ENCODE measurements around the gene ZFR.

The ZFR gene

DNA sequence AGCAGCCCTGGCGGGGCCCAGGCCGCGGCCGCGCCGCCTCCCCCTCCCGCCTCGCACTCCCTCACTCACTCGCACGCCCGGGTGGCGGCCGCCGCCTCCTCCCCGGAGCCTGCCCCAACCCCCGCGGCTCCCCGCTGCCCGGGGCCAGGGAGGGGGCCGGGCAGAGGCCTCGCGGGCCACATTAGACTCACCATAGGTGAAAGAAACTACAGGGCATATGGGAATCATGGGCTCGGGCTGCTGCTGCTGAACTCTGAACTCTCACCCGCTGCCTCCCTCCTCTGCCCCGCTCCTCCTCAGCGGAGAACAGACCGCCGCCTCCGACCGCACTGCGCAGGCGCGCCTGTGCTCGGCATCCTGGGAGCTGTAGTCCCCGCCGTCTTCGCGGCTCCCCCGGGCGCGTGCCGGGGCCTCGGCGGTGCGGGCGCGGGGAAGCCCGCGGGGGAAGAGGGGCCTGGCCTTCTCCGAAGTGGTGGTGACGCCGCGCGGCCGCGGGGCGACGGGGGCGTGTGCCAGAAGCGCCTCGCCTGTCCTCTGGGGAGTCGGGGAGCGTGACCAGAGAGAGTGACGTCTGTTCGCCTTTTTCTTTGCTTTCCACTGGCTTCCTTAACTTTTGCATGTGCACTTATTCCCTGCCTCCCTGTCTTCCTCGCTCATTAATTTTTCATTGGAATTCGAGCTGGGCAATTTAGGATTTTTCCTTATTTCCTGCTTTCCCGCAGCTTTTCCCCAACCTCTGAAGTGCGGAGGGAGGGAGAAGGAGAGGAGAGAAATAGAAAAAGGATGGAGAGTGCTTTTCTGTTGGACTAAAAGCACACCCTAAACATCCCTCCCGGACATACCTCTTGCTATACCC lies at the start of gene ZFR:
Gene ZFR, minus strand, starts transcription at position 310 of the 856 bp plus-strand sequence. Its CDS starts 82 bp downstream, at position 228.
- DNase-seq (ENCODE audit: low read depth), result peak; percentile 58
- peak within 1 kb of the TSS; percentile 77 for H3K4me3 ChIP-seq (ENCODE audit: low read depth, low read length)

DNA sequence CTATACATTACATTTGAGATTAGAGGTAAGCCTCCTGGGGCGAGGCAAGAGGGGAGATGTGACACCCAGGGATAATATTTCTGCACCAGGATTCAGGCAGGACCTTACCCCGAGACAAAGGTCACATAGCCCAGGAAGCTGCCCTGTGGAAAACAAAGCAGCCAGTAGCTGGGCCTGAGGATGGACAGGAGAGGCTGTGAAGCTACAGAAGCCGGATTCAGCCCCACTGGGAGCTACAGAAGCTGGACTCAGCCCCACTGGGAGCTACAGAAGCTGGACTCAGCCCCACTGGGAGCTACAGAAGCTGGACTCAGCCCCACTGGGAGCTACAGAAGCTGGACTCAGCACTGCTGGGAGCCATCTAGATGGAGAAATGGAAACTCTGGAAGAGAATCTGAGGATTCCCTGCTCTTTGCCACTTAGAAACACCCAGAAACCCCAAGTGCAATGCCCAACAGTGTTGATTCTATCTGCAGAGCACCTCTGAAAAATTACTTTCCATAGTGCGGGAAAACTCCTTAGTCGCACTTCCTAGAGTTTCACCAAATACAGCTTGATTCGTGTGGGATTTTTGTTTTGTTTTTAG lies 46.5 kb upstream of the ZFR start:
- no peak overlapping the region for H3K4me3 ChIP-seq (ENCODE audit: low read depth, low read length)
- no peak for DNase-seq (ENCODE audit: low read depth)

DNA sequence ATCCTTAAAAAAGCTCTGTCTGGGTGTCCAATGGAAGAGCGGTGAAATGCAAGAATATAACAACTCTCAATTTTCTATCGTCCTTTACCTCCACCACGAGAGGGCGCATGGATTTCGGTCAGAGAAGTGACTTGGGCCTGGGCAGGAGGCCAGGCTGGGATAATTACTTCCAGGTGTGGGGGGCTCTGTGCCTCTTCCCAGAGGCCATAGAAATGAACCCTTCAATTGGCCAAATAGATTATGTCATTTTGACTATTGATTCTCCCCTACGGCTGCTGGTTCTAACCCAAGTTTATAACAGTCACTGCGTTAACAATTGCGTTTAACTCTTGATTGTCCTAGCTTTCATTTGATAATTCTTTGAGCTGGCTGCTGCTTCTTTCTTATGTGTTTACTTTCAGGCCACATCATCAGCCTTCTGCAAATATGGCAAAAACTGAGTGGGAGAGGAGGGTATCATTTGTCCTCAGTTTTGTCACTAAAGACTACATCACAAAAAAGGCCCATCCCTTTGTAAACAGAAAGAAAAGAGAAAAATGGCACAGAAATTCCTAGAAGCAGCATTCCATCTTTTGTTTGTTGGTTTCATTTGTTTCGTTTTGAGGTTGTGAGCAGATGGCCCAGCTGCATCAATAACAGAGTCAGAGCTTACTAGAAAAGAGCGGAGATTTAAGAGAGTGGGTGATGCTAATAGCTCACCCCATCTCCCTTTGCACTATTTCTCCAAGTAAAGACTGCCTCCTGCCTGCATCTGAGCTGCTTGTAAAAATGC lies 45.4 kb upstream of the ZFR start:
- DNase-seq (ENCODE audit: low read depth), result peak; percentile 76

DNA sequence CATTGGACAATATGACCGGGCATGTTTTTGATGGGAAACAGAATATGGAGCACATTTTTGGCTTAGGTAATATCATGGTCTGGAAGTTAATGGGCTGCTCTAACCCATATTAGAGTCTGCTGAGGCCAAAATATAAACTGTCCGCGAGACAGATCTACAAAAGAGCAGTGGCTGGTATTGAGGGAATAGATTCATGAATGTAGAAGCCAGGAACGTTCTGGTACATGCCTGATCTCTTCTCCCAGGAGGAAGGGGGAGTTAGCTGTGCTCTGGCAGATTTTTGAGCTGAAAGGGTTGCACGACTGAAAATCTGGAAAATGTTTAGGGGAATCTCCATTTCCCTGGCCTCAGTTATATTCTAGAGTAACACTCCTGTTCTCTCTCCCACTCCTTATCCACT lies 42.9 kb upstream of the ZFR start:
- no peak for DNase-seq (ENCODE audit: low read depth)

More for the DNA sequence above, 45.4 kb upstream of the ZFR start:
- H3K4me3 ChIP-seq (ENCODE audit: low read depth, low read length), result no peak overlapping the region

DNA sequence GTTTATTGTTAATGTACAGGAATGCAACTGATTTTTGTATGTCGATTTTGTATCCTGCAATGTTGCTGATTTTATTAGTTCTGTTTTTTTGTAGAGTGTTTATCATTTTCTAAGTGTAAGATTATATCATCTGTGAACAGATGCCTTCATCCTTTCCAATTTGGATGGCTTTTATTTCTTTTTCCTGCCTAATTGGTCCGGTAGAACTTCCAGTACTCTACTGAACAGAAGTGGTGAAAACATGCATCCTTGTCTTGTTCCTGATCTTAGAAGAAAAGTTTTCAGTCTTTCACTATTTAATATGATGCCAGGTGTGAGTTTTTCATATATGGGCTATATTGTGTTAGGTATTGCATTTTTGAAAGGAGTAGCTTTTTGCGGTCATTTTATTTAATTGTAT lies 42.5 kb upstream of the ZFR start:
- H3K4me3 ChIP-seq (ENCODE audit: low read depth, low read length), result no peak overlapping the region
- no peak for DNase-seq (ENCODE audit: low read depth)

More for the DNA sequence above, 42.9 kb upstream of the ZFR start:
- H3K4me3 ChIP-seq (ENCODE audit: low read depth, low read length), result no peak overlapping the region

DNA sequence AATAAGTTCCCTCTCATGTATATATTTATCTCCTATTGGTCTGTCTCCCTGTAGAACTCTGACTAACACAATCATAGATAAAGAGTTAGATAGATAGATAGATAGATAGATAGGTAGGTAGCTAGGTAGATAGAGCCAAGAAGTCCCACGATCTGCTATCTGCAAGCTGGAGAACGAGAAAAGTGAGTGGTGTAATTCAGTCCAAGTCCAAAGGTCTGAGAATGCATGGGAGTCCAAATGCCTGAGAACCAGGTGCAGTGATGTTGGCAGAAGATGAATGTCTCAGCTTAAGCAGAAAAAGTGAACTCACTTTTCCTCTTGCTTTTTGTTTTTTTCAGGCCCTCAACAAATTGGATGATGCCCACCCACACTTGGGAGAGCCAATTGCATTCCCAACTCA lies 37.7 kb upstream of the ZFR start:
- no peak for DNase-seq (ENCODE audit: low read depth)

DNA sequence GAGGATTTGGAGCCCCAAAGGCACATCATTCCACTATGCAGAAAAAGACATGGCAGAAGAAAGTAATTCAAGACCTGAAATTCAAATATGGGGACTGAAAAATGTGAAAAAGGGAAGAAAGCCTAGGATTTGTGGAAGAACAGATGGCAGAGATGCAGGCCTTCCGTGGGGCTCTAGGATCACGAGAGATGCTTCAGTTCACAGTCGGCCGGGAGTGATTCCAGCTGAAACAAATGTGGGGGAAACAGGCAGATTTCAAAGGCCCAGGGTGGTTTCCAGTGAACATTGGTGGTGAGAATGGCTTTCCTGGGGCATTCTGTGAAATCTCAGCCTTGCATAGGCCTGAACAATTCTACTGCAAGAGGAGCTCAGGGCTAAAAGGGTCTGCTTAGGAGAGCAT lies 34.6 kb upstream of the ZFR start:
- H3K4me3 ChIP-seq (ENCODE audit: low read depth, low read length), result no peak overlapping the region
- no peak for DNase-seq (ENCODE audit: low read depth)

More for the DNA sequence above, 37.7 kb upstream of the ZFR start:
- H3K4me3 ChIP-seq (ENCODE audit: low read depth, low read length), result no peak overlapping the region

DNA sequence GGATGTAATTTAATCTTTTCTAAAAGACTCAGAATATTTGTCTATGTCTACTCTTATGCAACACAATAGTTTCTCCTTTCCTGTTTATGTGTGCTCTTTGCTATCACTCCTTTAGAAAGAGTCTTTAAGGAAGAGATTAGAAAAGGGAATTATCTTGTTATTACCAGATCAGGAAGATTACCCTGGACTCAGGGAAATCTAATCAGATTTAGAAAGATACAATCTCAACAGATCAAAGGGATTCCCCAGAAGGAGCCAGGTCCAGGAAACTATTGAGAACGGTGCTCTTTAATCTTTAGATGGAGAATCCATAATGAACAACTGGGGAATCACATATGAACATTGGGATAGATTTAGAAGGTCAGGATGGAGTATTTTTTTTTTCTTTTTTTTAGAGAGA lies 32.4 kb upstream of the ZFR start:
- H3K4me3 ChIP-seq (ENCODE audit: low read depth, low read length), result no peak overlapping the region
- DNase-seq (ENCODE audit: low read depth), result no peak

DNA sequence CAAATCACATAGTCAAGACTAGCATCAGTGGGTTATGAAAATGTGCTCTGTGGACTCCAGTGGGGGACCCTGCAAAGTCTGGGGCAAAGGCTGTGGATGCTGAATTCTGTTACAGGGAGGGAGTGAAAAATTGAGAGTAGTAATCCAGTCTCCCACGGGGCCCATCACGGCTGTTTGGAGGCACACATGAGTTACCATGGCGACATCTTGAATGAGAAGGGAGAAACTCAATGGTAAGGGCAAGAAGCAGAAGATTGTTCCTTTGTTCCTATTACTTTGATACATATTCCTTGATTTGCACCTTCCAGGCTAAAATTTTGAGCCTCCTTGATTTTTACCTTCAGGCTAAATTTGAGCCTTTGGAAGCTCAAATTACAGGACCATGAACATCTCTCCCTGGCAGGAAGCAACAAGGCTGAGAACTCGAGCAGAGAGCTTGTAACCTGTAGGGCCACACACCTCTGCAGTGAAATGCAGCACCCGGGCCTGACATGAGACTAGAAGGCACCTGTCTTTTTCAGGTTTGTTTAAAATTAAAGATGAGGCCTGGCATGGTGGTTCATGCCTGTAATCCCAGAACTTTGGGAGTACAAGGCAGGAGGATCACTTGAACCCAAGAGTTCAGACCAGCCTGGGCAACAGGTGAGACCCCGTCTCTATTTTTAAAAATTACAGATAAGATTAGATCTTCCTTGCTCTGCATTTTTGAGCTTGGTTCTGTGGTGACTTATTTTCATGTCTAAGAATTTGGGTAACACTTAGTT lies 31.0 kb upstream of the ZFR start:
- DNase-seq (ENCODE audit: low read depth), result no peak
- H3K4me3 ChIP-seq (ENCODE audit: low read depth, low read length), result no peak overlapping the region

DNA sequence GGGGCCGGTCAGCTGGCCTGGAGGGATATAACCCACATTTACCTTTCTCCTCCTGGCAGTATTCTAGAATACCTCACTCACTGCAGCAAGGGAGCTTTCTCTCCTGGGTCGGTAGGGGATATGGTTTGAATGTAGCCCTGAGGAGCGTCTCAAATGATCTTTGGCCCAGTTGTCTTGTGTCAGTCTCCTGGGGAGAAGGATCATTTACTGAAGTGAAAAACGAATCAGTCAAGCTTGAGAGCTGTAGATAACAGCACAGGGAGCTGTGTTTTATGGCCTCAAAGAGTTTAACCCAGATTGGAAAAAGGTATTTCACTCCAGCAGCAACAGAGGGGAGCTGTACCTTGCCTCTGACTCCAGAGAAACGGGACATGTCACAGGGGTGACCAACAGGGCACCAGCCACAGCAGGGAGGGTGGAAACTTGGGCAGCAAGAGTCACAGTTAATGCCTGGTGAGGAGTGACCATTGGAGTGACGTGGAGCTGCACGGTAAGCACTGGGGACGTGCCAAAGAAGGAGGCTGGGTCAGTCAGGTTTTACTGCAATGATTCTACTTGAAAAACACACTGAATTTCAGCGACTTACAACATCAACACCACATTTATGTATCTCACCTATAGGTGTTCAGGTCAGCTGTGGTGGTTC lies 29.8 kb upstream of the ZFR start:
- no peak for DNase-seq (ENCODE audit: low read depth)

DNA sequence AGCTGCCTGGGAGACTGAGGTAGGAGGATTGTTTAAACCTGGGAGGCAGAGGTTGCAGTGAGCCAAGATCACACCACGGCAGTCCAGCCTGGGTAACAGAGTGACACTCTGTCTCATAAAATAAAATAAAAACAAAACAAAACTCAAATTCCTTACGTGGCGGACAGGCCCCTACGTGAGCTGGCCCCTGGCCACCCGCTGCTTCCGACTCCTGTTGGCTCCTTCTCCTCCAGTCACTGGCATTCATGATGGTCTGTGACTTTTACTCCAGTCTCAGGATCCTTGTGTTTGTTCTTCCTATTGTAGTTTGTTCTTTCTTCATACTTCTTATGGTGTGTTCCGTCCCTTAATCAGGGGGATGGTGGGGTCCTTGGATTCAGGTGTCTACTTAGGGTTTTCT lies 28.5 kb upstream of the ZFR start:
- no peak for DNase-seq (ENCODE audit: low read depth)
- H3K4me3 ChIP-seq (ENCODE audit: low read depth, low read length), result no peak overlapping the region

More for the DNA sequence above, 29.8 kb upstream of the ZFR start:
- no peak overlapping the region for H3K4me3 ChIP-seq (ENCODE audit: low read depth, low read length)

DNA sequence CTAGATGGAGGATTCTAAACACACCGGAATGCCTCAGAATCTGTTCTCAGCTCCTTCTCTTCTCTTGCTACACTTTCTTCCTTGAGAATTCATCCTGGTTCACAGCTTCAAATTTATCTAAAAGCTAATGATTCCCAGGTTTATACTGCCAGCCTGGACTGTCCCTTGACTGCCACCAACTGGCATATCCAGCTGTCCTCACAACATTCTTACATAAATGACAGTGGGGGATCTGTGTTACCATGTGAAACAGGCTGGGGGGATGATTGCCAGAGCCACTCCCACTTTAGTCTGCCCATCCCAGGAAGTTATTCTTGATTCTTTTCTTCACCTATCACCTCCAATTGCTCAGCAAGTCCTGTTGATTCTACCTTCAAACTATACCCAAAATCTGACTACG lies 27.2 kb upstream of the ZFR start:
- H3K4me3 ChIP-seq (ENCODE audit: low read depth, low read length), result no peak overlapping the region
- no peak for DNase-seq (ENCODE audit: low read depth)

DNA sequence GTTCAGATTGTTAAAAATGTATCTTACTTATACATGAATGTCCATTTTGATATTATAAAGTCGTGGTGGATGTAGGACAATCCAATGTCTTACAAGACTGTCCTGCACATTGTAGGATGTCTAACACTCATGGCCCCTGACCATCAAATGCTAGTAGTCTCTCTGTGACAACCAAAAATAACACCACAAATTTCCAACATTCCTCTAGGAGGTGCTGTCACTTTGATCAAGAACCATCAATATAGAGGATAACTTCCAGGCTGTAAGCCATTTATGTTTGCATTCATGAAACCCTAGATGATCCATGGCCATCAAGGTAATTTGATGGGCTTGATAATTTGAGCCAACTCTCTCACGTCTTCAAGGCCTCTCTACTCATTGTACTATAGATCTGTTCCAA lies 20.5 kb upstream of the ZFR start:
- H3K4me3 ChIP-seq (ENCODE audit: low read depth, low read length), result no peak overlapping the region
- no peak for DNase-seq (ENCODE audit: low read depth)

DNA sequence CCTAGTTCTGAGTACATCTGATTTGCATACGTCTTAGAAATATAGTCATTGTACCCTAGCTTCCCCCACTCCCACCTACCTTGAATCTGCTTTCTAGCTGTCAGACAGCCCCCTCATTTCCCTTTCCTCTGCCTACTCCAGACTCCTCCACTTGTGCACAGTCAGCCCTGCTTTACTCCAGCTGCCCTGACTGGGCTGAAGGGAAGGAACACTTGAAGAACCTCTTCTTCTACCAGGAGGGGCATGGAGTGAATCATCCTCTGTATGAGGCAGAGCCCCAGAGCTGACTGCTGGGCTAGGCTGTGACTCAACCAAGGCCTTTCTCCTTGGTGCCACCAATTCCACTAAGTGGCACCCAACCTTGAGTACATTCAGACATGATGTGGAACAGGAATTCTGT lies 18.1 kb upstream of the ZFR start:
- H3K4me3 ChIP-seq (ENCODE audit: low read depth, low read length), result no peak overlapping the region
- DNase-seq (ENCODE audit: low read depth), result peak; percentile 13

DNA sequence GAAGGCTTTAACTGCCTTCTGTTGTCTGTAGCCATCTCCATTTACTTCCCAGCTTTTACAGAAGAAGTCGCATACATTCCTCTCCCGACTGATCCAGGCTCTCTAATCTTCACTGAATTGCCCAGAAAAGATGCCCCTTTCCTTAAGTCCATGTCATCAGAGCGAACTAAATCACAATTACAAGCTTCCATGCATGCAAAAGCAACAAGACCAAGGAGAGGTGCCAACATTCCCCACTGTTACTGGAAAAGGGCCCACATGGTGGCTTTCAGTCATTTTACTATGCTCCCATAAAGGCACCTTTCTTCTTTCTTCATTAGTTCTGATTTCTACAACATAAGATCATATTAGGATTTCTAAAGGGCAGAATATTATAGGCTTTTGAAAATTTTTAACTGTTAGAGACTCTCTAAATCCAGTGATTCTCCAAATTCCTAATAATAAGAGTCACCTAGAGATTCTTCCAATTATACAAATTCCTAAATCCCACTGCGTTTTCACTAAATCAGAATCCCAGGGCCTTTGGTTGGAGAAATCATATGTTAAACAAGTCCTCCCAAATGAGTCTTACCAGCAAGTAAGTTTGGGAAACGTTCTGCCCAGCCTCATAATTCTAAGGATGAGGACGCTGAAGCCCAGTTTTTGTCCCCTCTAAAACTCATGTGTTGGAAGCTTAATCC lies 17.0 kb upstream of the ZFR start:
- no peak for DNase-seq (ENCODE audit: low read depth)
- H3K4me3 ChIP-seq (ENCODE audit: low read depth, low read length), result no peak overlapping the region

DNA sequence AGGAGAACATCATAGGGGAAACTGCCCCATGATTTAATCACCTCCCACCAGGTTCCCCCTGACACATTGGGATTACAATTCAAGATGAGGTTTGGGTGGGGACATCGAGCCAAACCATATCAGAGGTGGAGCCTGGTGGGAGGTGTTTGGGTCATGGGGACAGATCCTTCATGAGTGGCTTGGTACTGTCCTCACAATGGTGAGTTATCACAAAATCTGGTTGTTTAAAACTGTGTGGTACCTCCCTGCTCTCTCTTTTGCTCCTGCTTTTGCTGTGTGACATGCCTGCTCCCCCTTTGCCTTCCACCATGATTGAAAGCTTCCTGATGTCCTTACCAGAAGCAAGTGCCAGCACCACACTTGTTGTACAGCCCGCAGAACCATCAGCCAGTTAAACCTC lies 16.2 kb upstream of the ZFR start:
- H3K4me3 ChIP-seq (ENCODE audit: low read depth, low read length), result no peak overlapping the region
- no peak for DNase-seq (ENCODE audit: low read depth)

DNA sequence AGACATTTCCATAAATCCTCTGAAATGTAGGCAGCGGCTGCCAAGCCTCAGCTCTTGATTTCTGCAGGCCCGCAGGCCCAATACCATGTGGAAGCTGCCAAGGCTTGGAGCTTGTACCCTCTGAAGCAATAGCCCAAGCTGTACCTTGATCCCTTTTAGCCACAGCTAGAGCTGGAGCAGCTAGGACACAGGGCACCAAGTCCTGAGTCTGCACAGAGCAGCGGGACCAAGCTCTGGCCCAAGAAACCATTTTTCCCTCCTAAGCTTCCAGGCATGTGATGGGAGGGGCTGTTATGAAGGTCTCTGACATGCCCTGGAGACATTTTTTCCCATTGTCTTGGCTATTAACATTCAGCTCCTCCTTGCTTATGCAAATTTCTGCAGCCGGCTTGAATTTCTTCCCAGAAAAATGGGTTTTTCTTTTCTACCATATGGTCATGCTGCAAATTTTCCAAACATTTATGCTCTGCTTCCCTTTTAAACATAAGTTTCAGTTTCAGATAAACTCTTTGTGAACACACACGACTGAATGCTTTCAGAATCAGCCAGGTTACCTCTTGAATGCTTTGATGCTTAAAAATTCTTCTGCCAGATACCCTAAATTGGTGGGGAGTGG lies 14.4 kb upstream of the ZFR start:
- no peak overlapping the region for H3K4me3 ChIP-seq (ENCODE audit: low read depth, low read length)
- DNase-seq (ENCODE audit: low read depth), result no peak

DNA sequence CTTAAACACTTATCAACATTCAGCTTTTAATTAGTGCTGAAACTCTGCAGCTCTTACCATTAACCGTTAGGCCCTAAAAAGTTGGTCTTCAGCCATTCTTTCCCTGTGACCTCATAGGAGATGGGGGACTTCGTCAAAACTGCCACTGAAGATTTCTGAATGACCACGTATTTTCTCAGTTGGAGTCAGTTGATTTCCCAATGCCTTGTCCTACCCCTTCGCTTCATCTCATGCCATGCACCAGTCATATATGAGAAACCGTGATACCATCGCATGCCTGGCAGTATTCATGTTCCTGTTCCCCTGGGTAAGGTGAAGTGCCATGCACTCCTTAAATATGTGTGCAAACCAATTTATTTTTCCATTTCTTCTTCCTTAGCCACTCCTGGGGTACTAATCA lies 10.8 kb upstream of the ZFR start:
- no peak for DNase-seq (ENCODE audit: low read depth)
- no peak overlapping the region for H3K4me3 ChIP-seq (ENCODE audit: low read depth, low read length)
